ENCODE data around the gene DOK4.

GRCh38 chr16:57534881-57535658, 48.8 kb upstream of the DOK4 start:
- TF ChIP-seq CTCF (conservative IDR thresholded peaks at IDR 0.05; ENCODE audit: low read length) (no peak), EZH2phosphoT487 (IDR thresholded peaks at IDR 0.05; ENCODE audit: borderline replicate concordance) (no peak)
